ENCODE measurements around the gene IFT20.

The IFT20 gene

DNA sequence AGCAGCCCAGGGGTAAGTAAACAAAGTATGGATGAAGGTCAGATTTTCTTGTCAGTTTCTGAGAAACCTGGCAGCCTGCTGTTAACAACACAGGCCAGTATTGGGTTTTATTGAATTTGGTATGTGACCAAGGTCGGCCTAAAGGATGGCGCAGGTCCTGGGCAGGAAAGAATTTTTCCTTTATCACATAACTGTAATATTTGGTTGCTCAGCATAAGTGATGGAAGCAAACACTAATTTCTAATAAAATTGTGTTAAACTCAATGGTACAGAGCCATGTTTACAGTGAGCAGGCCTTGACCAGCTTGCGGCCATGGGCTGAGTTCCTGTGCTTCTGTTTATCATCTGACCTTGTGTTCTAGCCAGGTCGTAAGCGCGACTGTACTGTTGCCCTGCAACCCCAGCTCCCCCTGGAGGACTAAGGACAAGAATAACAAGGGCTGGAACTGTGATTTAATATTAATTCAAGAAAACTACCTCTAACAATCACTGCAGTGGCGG, 11.5 kb upstream of the IFT20 start:
- peaks cover 20% of the 10 kb centered on the region for H3K4me1 ChIP-seq
- no peaks in the 10 kb centered on the region for H3K79me2 ChIP-seq
- TF ChIP-seq, protein P1, sequence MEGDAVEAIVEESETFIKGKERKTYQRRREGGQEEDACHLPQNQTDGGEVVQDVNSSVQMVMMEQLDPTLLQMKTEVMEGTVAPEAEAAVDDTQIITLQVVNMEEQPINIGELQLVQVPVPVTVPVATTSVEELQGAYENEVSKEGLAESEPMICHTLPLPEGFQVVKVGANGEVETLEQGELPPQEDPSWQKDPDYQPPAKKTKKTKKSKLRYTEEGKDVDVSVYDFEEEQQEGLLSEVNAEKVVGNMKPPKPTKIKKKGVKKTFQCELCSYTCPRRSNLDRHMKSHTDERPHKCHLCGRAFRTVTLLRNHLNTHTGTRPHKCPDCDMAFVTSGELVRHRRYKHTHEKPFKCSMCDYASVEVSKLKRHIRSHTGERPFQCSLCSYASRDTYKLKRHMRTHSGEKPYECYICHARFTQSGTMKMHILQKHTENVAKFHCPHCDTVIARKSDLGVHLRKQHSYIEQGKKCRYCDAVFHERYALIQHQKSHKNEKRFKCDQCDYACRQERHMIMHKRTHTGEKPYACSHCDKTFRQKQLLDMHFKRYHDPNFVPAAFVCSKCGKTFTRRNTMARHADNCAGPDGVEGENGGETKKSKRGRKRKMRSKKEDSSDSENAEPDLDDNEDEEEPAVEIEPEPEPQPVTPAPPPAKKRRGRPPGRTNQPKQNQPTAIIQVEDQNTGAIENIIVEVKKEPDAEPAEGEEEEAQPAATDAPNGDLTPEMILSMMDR (IDR thresholded peaks at IDR 0.05), result peak; percentile 32
- no peak overlapping the region for H3K4me2 ChIP-seq (ENCODE audit: low read length)
- H3K4me3 ChIP-seq (ENCODE audit: low read depth, low read length), result no peak overlapping the region
- H2AFZ ChIP-seq, result no peak overlapping the region
- no peaks in the 10 kb centered on the region for H3K9me3 ChIP-seq (ENCODE audit: control insufficient read depth, low read length)
- no peaks in the 10 kb centered on the region for H3K27me3 ChIP-seq (ENCODE audit: control insufficient read depth, insufficient read depth, low read length)
- no peaks in the 10 kb centered on the region for H3K36me3 ChIP-seq (ENCODE audit: control insufficient read depth, insufficient read depth, low read length)
- H3K27ac ChIP-seq, result peak overlapping the region; percentile 37
- no peak overlapping the region for H3K9ac ChIP-seq

DNA sequence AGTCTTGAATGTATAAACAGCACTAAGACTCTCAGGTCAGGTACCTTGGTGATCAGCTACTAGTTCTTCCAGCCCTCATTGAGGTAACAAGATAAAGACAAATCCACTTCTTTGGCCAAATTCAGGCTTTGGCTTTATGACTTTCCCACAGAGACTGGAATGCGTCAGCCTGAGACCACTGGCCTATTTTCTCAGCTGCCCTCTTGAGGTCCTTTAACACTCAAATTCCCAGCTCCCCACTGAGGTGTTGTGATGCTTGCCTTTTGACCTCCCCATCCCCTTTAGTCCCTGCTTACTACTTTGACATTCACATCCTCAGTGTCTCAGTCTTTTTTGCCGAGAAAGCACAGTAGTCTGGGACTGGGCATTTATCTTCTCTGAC, 10.9 kb upstream of the IFT20 start:
- Histone ChIP-seq H3K36me3 (ENCODE audit: control insufficient read depth, insufficient read depth, low read length) (no peaks in the 10 kb centered on the region), H3K9ac (no peak overlapping the region), H2AFZ (no peak overlapping the region), H3K4me3 (ENCODE audit: low read depth, low read length) (no peak overlapping the region), H3K9me3 (ENCODE audit: control insufficient read depth, low read length) (no peaks in the 10 kb centered on the region), H3K4me2 (ENCODE audit: low read length) (no peak overlapping the region), H3K79me2 (no peaks in the 10 kb centered on the region), H3K27me3 (ENCODE audit: control insufficient read depth, insufficient read depth, low read length) (no peaks in the 10 kb centered on the region), H3K4me1 (peaks cover 20% of the 10 kb centered on the region), H3K27ac (peak overlapping the region; percentile 37)
- TF ChIP-seq, protein P1 (IDR thresholded peaks at IDR 0.05), result no peak

DNA sequence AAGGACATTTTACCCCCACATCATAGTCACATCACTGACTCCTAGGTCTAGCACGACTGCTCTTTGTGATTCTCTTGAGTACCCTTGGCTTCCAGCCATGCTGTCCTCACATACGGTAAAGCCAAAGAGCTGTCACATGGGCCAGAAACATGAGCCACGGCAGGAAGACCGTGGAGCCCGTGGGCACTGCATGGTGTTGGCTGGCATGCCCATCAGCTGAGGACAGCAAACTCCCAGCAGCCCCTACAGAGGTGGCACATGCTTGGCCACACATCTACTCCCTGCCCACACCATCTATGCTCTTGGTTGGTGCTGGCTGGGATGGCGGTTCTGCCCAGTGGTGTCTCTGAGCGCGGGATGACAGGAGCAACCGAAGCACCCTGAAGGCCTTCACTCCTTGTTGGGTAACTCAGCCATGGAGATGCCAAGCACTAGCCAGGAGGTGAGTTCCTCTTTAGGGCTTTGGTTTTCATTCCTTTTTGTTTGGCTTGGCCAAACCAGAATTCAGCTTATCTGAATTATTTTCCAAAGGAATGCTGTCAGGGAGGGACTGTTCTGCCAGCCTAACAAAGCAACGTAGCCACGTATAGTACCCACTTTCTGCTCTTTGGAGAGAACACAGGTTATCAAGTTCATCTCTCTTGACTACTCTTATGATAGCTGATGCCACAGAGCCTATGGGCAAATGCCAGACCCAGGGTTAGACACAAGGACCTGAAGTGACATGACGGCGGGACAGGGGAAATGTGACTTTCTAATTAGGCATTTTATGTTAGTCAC, 10.3 kb upstream of the IFT20 start:
- Histone ChIP-seq H3K27ac (peak overlapping the region; percentile 37), H3K4me2 (ENCODE audit: low read length) (no peak overlapping the region), H2AFZ (no peak overlapping the region), H3K79me2 (no peaks in the 10 kb centered on the region), H3K9ac (no peak overlapping the region), H3K9me3 (ENCODE audit: control insufficient read depth, low read length) (no peaks in the 10 kb centered on the region), H3K4me3 (ENCODE audit: low read depth, low read length) (no peak overlapping the region), H3K4me1 (peaks cover 20% of the 10 kb centered on the region), H3K27me3 (ENCODE audit: control insufficient read depth, insufficient read depth, low read length) (no peaks in the 10 kb centered on the region), H3K36me3 (ENCODE audit: control insufficient read depth, insufficient read depth, low read length) (no peaks in the 10 kb centered on the region)
- TF ChIP-seq, protein P1 (IDR thresholded peaks at IDR 0.05), result no peak

DNA sequence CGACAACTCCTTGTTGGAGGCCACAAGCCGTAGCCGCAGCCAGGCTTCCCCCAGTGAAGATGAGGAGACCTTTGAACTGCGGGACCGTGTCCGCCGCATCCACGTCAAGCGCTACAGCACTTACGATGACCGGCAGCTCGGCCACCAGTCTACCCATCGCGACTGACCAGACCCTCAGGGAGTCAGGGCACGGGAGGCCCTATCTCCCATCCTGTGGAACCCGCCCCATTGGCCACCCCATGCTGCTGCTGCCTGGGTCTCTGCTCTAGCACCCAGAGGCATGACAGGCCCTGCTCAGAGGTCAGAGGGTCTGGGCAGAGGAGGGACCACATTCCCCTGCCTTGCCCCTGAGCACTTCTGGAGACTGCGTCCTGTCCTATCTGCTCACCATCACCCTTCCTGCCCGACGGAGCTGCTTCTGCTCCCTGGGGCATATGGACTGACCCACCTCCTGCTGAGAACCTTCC, 9.2 kb upstream of the IFT20 start:
- Histone ChIP-seq H3K27ac (no peak overlapping the region), H3K4me1 (peaks cover 20% of the 10 kb centered on the region), H3K9me3 (ENCODE audit: control insufficient read depth, low read length) (no peaks in the 10 kb centered on the region), H3K9ac (no peak overlapping the region), H3K36me3 (ENCODE audit: control insufficient read depth, insufficient read depth, low read length) (no peaks in the 10 kb centered on the region), H3K27me3 (ENCODE audit: control insufficient read depth, insufficient read depth, low read length) (no peaks in the 10 kb centered on the region), H3K79me2 (no peaks in the 10 kb centered on the region), H2AFZ (no peak overlapping the region), H3K4me2 (ENCODE audit: low read length) (no peak overlapping the region), H3K4me3 (ENCODE audit: low read depth, low read length) (no peak overlapping the region)
- TF ChIP-seq, protein P1 (IDR thresholded peaks at IDR 0.05), result no peak

DNA sequence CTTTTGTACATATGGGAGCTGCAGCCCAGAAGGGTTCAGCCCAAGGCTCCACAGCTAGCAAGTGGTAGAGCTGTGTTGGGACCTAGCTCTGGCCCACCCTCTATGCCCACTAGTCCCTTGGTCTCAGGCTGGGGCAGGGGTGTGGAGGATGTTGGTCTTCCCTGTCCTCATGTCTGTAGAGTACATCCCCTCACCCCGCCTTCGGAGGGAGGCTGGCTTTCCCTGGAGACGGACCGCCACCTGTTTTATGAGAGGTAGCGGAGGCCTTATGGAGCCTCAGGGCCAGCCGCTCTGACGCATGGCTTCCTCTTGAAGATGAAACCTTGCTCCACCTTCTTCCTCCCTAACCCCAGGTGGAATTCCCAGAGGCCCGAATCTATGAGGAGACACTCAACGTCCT, 8.7 kb upstream of the IFT20 start:
- no peaks in the 10 kb centered on the region for H3K9me3 ChIP-seq (ENCODE audit: control insufficient read depth, low read length)
- no peak overlapping the region for H3K4me3 ChIP-seq (ENCODE audit: low read depth, low read length)
- no peak overlapping the region for H2AFZ ChIP-seq
- H3K27me3 ChIP-seq (ENCODE audit: control insufficient read depth, insufficient read depth, low read length), result no peaks in the 10 kb centered on the region
- H3K4me2 ChIP-seq (ENCODE audit: low read length), result no peak overlapping the region
- H3K79me2 ChIP-seq, result no peaks in the 10 kb centered on the region
- TF ChIP-seq, protein P1 (IDR thresholded peaks at IDR 0.05), result no peak
- no peaks in the 10 kb centered on the region for H3K36me3 ChIP-seq (ENCODE audit: control insufficient read depth, insufficient read depth, low read length)
- no peak overlapping the region for H3K9ac ChIP-seq
- peaks cover 20% of the 10 kb centered on the region for H3K4me1 ChIP-seq
- H3K27ac ChIP-seq, result no peak overlapping the region
